Measurements from ENCODE around the gene GRHL1. TPM values are rescaled to one million over a fixed set of nuclear protein-coding genes. Genes with fewer than 3 reads are reported as not detected.
A peak's percentile ranks its signal among the peaks of the same experiment; 100 is the strongest.

Gene GRHL1
- total RNA-seq, 2 donors from 2014 or later, result 1.3 to 3.2 TPM

DNA sequence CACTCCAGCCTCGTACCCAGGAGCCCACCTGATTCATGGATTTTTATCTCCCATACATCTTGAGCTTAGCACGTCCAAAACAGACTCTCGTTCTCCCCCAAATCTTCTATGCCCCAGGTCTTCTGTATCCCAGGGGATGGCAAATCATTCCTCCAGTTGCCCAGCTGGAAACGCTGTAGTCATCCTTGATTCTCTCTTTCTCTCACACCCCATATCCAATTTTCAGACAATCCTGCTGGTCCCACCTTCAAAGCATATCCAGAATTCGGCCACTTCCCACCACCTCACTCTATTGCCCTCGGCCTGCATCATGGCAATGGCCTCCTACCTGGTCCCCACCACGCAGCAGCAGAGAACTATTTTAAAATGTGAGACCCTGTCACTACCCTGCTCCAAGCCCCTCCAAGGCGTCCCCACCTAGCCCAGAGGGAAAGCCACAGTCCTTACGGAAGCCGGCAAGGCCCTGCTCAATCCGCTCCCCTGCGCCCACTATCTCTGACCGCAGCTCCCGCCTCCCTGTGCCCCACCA, 1.4 kb upstream of the GRHL1 start:
- H3K27me3 ChIP-seq, result no peaks in the 10 kb centered on the region
- H3K4me3 ChIP-seq, result no peak overlapping the region
- H3K27ac ChIP-seq, result no peak overlapping the region
- no peaks in the 10 kb centered on the region for H3K36me3 ChIP-seq
- DNase-seq (ENCODE audit: low spot score), result no peak
- H3K9me3 ChIP-seq, result no peaks in the 10 kb centered on the region
- peaks cover 0 to 9% of the 10 kb centered on the region in 2 donors for H3K4me1 ChIP-seq
- TF ChIP-seq, protein P1, sequence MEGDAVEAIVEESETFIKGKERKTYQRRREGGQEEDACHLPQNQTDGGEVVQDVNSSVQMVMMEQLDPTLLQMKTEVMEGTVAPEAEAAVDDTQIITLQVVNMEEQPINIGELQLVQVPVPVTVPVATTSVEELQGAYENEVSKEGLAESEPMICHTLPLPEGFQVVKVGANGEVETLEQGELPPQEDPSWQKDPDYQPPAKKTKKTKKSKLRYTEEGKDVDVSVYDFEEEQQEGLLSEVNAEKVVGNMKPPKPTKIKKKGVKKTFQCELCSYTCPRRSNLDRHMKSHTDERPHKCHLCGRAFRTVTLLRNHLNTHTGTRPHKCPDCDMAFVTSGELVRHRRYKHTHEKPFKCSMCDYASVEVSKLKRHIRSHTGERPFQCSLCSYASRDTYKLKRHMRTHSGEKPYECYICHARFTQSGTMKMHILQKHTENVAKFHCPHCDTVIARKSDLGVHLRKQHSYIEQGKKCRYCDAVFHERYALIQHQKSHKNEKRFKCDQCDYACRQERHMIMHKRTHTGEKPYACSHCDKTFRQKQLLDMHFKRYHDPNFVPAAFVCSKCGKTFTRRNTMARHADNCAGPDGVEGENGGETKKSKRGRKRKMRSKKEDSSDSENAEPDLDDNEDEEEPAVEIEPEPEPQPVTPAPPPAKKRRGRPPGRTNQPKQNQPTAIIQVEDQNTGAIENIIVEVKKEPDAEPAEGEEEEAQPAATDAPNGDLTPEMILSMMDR (IDR thresholded peaks at IDR 0.05), result no peak

DNA sequence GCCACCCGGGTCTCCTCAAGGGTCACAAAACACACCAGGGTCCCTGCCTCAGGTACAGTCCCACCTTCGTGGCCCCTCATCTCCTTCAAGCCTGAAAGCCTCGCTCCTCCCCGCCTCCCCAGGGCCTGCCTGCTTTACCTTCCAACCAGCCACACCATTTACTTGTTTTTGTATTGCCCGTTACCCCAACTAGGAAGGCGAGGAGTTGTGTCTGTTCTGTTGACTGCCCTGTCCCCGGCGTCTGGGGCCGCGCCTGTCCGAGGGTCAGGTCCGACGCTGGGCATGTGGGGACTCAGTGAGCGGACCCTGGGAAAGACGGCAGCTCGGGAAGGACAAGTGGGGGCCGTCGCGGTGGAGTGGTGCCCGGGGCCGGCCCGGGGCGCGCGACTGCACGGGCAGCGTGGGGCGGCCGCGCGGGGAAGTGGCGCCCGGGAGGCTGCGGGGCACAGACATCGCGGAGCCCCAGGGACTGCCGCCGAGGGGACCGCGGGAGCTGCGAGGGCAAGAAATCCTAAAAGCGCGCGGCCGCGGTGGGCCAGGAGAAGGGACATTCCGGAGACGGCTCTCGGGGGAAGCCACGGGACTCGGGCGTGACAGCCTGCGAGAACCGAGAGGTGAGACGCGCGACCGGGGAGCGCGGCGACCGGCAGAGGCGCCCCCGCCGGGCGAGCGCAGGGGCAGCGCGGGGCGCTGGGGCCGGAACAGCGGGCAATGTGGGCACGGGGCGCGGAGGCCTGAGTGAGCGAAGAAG, 797 bp upstream of the GRHL1 start:
- TF ChIP-seq, protein P1 (IDR thresholded peaks at IDR 0.05), result peak in 1 of 2 donors; percentile 35
- Histone ChIP-seq H3K4me1 (peaks cover 0 to 9% of the 10 kb centered on the region in 2 donors), H3K27me3 (no peaks in the 10 kb centered on the region), H3K27ac (peak overlapping the region; percentile 53 to 61), H3K9me3 (no peaks in the 10 kb centered on the region), H3K4me3 (peak overlapping the region; percentile 60 to 80), H3K36me3 (no peaks in the 10 kb centered on the region)
- no peak for DNase-seq (ENCODE audit: low spot score)

DNA sequence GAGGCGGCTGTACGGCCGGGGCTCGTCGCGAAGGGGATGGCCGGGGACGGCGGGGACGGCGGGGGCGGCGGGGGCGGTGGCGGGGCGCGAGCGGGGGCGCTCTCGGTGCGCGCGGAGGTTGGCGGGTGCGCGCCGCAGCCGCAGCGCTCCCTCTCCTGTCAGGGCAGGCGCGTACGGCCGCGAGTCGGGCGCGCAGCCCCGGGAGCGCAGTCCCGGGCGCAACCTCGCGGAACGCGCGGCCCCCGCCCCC, 296 bp upstream of the GRHL1 start:
- Histone ChIP-seq H3K27me3 (no peaks in the 10 kb centered on the region), H3K27ac (peak overlapping the region; percentile 53 to 61), H3K4me3 (peak overlapping the region; percentile 60 to 80), H3K9me3 (no peaks in the 10 kb centered on the region), H3K4me1 (peaks cover 0 to 9% of the 10 kb centered on the region in 2 donors), H3K36me3 (no peaks in the 10 kb centered on the region)
- TF ChIP-seq, protein P1 (IDR thresholded peaks at IDR 0.05), result peak in 1 of 2 donors; percentile 22
- no peak for DNase-seq (ENCODE audit: low spot score)

DNA sequence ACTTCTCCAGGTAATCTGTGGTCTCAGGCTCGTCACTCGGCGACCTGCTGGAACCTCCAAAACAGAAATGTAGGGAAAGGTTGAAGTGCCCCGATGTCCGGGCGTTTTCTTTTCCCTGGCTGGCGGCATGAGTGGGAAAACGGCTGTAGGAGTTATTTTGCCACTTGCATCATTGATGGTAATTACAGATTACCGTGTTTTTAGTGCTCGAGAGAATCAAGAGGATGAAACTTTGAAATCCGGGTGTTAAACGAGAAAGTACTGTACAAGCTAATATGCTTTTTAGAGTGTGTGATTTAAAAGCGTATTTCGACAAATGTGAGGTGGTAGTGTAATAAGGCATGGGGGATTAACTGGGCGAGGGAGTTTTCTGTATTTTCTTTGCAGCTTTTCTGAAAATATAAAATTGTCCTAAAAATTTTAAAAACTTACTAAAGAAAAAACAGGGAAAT, 819 bp downstream of the GRHL1 start:
- Histone ChIP-seq H3K4me3 (peak overlapping the region; percentile 74 to 80), H3K4me1 (peaks cover 0 to 9% of the 10 kb centered on the region in 2 donors), H3K27ac (peak overlapping the region; percentile 66 to 89), H3K36me3 (no peaks in the 10 kb centered on the region), H3K9me3 (no peaks in the 10 kb centered on the region), H3K27me3 (no peaks in the 10 kb centered on the region)
- TF ChIP-seq, protein P1 (IDR thresholded peaks at IDR 0.05), result no peak
- no peak for DNase-seq (ENCODE audit: low spot score)

DNA sequence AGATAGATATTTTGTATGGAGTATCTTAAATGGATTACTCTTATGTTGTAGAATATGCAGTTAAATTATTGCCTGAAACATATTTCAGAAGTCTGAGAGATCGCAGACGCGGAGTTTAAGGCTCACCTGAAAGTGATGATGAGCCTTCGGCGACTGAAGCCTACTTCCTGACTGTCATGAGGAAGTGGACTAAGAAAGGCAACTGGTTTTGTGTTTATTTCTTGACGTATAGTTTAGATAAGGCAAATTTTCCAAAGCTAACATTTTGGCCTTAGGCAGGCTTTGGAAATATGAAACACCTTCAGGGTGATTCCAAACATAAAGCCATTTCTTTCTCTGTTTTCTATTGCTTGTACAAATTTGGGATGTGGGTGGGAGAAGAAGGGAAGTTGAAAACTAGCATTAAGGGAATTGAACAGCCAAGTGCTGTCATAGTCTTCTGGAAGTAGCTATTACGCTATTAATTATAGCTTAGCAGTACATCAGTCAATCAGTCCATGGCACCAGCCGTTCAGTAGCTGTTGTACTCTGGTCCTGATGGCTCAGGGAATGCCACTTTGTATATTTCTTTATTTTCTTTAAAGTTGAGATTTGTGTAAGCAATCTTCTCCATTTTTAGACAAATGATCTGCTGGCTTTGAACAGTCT, 1.5 kb downstream of the GRHL1 start:
- TF ChIP-seq, protein P1 (IDR thresholded peaks at IDR 0.05), result no peak
- Histone ChIP-seq H3K27me3 (no peaks in the 10 kb centered on the region), H3K36me3 (no peaks in the 10 kb centered on the region), H3K4me1 (peaks cover 0 to 9% of the 10 kb centered on the region in 2 donors), H3K4me3 (no peak overlapping the region), H3K9me3 (no peaks in the 10 kb centered on the region), H3K27ac (no peak overlapping the region)
- no peak for DNase-seq (ENCODE audit: low spot score)
